GM23248 (cell line): ENCODE results near the gene TUBA1C. TPM values are rescaled to one million over a fixed set of nuclear protein-coding genes. Genes with fewer than 3 reads are reported as not detected.

Experiments
- DNase-seq: peaks from one replicate; pipeline ENCODE4 v3.0.0-alpha.2; 2015
- H2AFZ ChIP-seq: fragments of 200-600 bp; sonication (generic); 2 replicates; pipeline ENCODE4 v1.6.1; 2016; ENCODE audit warnings: antibody characterized with exemption
- H3F3A ChIP-seq: fragments of 200-600 bp; sonication (generic); 2 replicates; pipeline ENCODE4 v1.6.1; 2016; ENCODE audit warnings: mild to moderate bottlenecking, antibody characterized with exemption, mixed run types; ENCODE audit not compliant: insufficient read depth
- H3K27ac ChIP-seq: fragments of 200-600 bp; sonication (generic); 2 replicates; pipeline ENCODE4 v1.5.1; 2016; ENCODE audit warnings: mild to moderate bottlenecking
- H3K27me3 ChIP-seq: fragments of 200-600 bp; sonication (generic); replicated peaks from 2 replicates; pipeline ENCODE4 v1.6.1; 2016; ENCODE audit warnings: mild to moderate bottlenecking; ENCODE audit not compliant: insufficient read depth
- H3K36me3 ChIP-seq: fragments of 200-600 bp; sonication (generic); 2 replicates; pipeline ENCODE4 v1.6.1; 2016; ENCODE audit warnings: low read depth, mild to moderate bottlenecking
- H3K4me1 ChIP-seq: fragments of 200-600 bp; sonication (generic); 2 replicates; pipeline ENCODE4 v1.6.1; 2016; ENCODE audit warnings: mild to moderate bottlenecking; ENCODE audit not compliant: insufficient read depth
- H3K4me2 ChIP-seq: fragments of 200-600 bp; sonication (generic); one replicate; pipeline ENCODE4 v1.6.1; 2016; ENCODE audit warnings: mild to moderate bottlenecking; ENCODE audit not compliant: unreplicated experiment
- H3K4me3 ChIP-seq: fragments of 200-600 bp; sonication (generic); 2 replicates; pipeline ENCODE4 v1.5.1; 2016; ENCODE audit warnings: mild to moderate bottlenecking
- H3K79me2 ChIP-seq: fragments of 200-600 bp; sonication (generic); 2 replicates; pipeline ENCODE4 v1.6.1; 2016; ENCODE audit warnings: mild to moderate bottlenecking; ENCODE audit not compliant: insufficient read depth
- H3K9ac ChIP-seq: fragments of 200-600 bp; sonication (generic); 2 replicates; pipeline ENCODE4 v1.6.1; 2016; ENCODE audit warnings: mild to moderate bottlenecking
- H3K9me2 ChIP-seq: fragments of 200-600 bp; sonication (generic); 2 replicates; pipeline ENCODE4 v1.6.1; 2016; ENCODE audit warnings: mixed run types, mild to moderate bottlenecking, moderate library complexity; ENCODE audit not compliant: insufficient read depth
- H3K9me3 ChIP-seq: fragments of 200-600 bp; sonication (generic); one replicate; pipeline ENCODE4 v1.6.1; 2017; ENCODE audit warnings: low read depth
- H4K20me1 ChIP-seq: fragments of 200-600 bp; sonication (generic); 2 replicates; pipeline ENCODE4 v1.6.0; 2016; ENCODE audit not compliant: insufficient read depth
- EZH2 ChIP-seq: fragments of 200-600 bp; sonication (generic); IDR thresholded peaks from 2 replicates; pipeline ENCODE4 v1.6.1; 2018; ENCODE audit warnings: antibody characterized with exemption, mild to moderate bottlenecking; ENCODE audit not compliant: insufficient read depth, poor library complexity, severe bottlenecking
- EZH2phosphoT487 ChIP-seq: fragments of 200-600 bp; sonication (generic); IDR thresholded peaks from 2 replicates; pipeline ENCODE4 v1.6.1; 2018; ENCODE audit warnings: antibody characterized with exemption, moderate library complexity, mild to moderate bottlenecking, low read depth; ENCODE audit not compliant: insufficient read depth
- WGBS, 2 experiments: methylation state at CpG; one replicate each; pipeline ENCODE4 v1.1.6; 2015 to 2017; ENCODE audit warnings: low lambda C conversion rate in 2 of 2, low coverage in 1 of 2; ENCODE audit errors: missing lambda C conversion rate in 2 of 2; 5-methylcytosine and 5-hydroxymethylcytosine counted together
- in situ Hi-C: fragments of 300-500 bp; cut with MboI; formaldehyde crosslinking; loops from 2 replicates; pipeline ENCODE4 v1.15.0; 2020
- polyA plus RNA-seq: library from polyadenylated mRNA; unstranded; fragments of >200 nt; fragmentation: Nextera tagmentation; extraction: Ambion mirVana; gene quantifications from 2 replicates; pipeline ENCODE4 v1.2.1, GENCODE V29; 2016
- total RNA-seq: library from RNA; depleted of rRNA; stranded (reverse); fragments of >200 nt; shearing (Covaris generic); gene quantifications from 2 replicates; pipeline ENCODE4 v1.2.3, GENCODE V29; 2014

TUBA1C gene
- total and polyA plus RNA-seq, 2 experiments from 2014 or later = 301 to 473 TPM

DNA sequence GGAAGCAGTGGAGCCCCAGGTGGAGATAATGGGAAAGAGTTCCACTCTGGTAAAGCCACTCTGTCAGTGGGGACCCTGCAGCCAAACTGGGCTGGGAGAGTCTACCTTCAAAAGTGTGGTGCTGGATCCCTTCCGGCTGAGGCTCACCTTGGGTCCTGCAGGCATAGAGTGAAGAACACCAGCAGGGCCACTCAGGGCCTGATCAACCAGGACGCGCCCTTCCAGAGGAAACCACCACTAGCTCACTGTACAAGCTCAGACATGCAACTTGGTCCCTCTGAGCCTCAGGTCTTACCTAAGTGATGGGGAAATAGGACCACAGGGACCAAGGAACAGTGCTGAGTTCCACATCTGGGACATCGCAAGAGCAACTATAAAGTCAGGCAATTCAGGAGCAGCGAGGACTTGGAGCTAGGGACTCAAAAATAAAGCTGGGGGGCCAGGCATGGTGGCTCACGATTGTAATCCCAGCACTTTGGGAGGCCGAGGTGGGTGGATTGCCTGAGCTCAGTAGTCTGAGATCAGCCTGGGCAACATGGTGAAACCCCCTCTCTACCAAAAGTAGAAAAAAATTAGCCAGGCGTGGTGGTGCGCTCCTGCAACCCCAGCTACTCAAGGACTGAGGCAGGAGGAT is 24.2 kb downstream of the TUBA1C start:
- Histone ChIP-seq H3K9me2 (no peaks in the 10 kb centered on the region), H3K9ac (no peak overlapping the region), H3K36me3 (no peaks in the 10 kb centered on the region), H2AFZ (no peak overlapping the region), H4K20me1 (no peaks in the 10 kb centered on the region), H3K27me3 (no peaks in the 10 kb centered on the region), H3K4me1 (no peaks in the 10 kb centered on the region), H3K4me2 (no peak overlapping the region), H3K9me3 (no peaks in the 10 kb centered on the region), H3F3A (no peaks in the 10 kb centered on the region), H3K79me2 (no peaks in the 10 kb centered on the region), H3K27ac (no peak overlapping the region), H3K4me3 (no peak overlapping the region)
- no peak for DNase-seq
- 70 to 76% methylated on average over 9 of the region's 9 CpGs for WGBS, 2 experiments
- TF ChIP-seq EZH2phosphoT487 = no peak
- in situ Hi-C loops = no loop called here

DNA sequence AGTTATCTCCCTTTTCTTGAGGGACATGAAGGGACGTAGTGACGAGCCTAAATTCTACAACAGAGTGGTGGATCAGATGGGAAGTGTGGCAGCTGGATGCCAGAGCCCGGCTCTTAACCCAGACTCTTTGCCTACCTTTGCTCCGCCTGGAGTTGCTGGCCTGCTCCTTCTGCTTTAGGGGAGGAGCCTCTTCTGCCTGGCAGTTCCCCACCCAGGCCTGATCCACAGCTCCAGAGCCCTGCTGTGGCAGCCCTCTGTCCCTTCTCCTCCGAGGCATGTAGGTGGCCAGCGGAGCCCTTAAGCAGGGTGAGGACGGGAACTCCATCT is 27.8 kb downstream of the TUBA1C start:
- no peaks in the 10 kb centered on the region for H3K79me2 ChIP-seq
- DNase-seq = no peak
- H3K9me2 ChIP-seq = no peaks in the 10 kb centered on the region
- no peak overlapping the region for H2AFZ ChIP-seq
- no peaks in the 10 kb centered on the region for H3F3A ChIP-seq
- H3K27me3 ChIP-seq = peaks cover 29% of the 10 kb centered on the region
- no peak overlapping the region for H3K9ac ChIP-seq
- H3K4me1 ChIP-seq = no peaks in the 10 kb centered on the region; the same call in 1 of the 2 replicates
- no peaks in the 10 kb centered on the region for H4K20me1 ChIP-seq
- in situ Hi-C loops = no loop called here
- H3K4me3 ChIP-seq = no peak overlapping the region
- no peaks in the 10 kb centered on the region for H3K9me3 ChIP-seq
- H3K27ac ChIP-seq = no peak overlapping the region
- no peaks in the 10 kb centered on the region for H3K36me3 ChIP-seq
- WGBS, 2 experiments = 60 to 64% methylated on average over 7 of the region's 7 CpGs
- TF ChIP-seq EZH2 = no peak
- no peak for TF ChIP-seq EZH2phosphoT487
- no peak overlapping the region for H3K4me2 ChIP-seq

DNA sequence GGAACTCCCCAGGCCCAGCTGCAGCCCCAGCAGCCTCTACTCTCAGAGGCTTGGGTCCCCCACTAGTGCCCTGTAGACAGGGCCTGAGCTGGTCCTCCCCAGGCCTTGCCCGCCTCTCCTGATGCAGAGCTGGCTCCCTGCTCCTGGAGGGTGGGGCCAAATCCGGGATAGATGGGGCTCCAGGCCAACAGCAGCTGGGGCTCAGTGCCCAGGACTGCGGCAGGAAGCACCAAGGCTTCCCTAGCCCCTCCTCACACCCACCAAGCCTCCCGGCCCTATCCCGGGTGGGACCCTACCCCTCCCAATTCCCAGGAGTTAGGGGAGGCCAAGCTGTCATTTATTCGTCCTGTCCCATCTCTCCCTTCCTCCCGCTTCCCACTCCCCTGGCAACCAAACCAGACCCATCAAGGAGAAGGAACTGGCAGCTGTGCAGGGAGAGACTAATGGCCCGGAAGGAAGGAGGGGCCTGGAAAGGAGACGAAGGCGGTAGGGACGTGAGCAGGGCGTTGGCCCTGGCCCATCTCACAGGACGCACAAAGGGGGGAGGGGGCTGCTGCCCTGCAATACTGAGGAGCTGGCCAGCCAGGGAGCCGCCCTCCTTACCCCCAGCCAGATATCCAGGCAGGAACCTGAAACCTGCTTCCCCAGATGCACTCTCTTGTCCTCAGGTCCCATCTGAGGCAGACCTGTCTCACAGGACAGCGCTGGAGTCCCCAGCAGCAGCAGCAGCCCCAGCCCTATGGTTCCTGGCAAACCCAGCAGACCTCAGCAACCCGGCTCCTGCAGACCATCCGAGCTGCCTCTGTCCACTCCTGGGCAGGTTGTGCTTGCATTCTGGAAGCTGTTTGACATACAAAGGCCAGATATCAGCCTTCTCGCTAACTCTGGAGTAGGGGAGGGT is 28.4 kb downstream of the TUBA1C start:
- H3K36me3 ChIP-seq = no peaks in the 10 kb centered on the region
- no peaks in the 10 kb centered on the region for H3K9me3 ChIP-seq
- no peaks in the 10 kb centered on the region for H3K79me2 ChIP-seq
- H2AFZ ChIP-seq = no peak overlapping the region
- 25 to 28% methylated on average over 18 of the region's 18 CpGs for WGBS, 2 experiments
- peaks cover 35% of the 10 kb centered on the region for H3K27me3 ChIP-seq
- no peak overlapping the region for H3K4me3 ChIP-seq
- no peaks in the 10 kb centered on the region for H3K9me2 ChIP-seq
- no peak for DNase-seq
- no peaks in the 10 kb centered on the region for H4K20me1 ChIP-seq
- no peaks in the 10 kb centered on the region; the same call in 1 of the 2 replicates for H3K4me1 ChIP-seq
- no peak overlapping the region for H3K4me2 ChIP-seq
- H3F3A ChIP-seq = no peaks in the 10 kb centered on the region
- in situ Hi-C loops = no loop called here
- H3K9ac ChIP-seq = no peak overlapping the region
- TF ChIP-seq EZH2 = no peak
- TF ChIP-seq EZH2phosphoT487 = no peak
- H3K27ac ChIP-seq = no peak overlapping the region

DNA sequence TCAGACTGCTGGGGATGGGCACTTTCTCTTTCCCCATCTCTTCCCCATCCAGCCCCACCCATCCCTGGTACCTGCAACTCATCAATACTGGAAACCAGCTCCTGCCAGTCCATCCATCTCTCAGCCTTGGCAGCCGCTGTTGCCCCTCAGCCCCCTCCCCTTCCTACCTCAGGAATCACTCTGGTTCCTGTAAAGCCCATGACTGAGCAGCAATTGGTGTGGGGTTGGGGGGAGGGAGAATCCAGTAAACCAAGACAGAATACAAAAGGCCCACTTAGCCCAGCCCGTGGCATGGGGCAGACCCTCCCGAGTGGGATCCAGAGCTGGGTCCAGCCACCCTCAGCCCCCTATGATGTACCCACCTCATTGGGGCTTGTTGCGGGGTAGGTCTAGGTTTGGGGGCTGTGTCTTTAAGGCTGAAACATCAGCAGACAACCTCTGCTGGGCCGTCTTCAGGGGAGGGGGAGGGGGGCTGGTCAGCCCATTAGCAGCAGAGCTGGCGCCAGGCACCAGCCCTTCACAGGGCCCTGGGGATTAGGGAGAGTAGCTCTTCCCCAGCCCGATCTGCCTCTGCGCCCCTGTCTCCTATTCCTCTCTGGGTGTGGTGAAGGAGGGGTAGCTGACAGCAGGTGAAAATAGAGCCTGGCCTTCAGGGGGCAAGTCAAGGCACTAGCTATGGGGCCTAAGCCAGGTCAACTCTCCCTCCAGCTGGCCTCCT is 29.4 kb downstream of the TUBA1C start:
- Histone ChIP-seq H3K79me2 (no peaks in the 10 kb centered on the region), H3K4me1 (no peaks in the 10 kb centered on the region; the same call in 1 of the 2 replicates), H3K4me3 (no peak overlapping the region), H2AFZ (no peak overlapping the region), H3K9ac (no peak overlapping the region), H3K27me3 (peaks cover 43% of the 10 kb centered on the region), H3K36me3 (no peaks in the 10 kb centered on the region), H4K20me1 (no peaks in the 10 kb centered on the region), H3F3A (no peaks in the 10 kb centered on the region), H3K27ac (no peak overlapping the region), H3K9me3 (no peaks in the 10 kb centered on the region), H3K9me2 (no peaks in the 10 kb centered on the region), H3K4me2 (no peak overlapping the region)
- WGBS, 2 experiments = 58% methylated on average over 6 to 8 of the region's 8 CpGs
- in situ Hi-C loops = no loop called here
- DNase-seq = no peak
- no peak for TF ChIP-seq EZH2
- no peak for TF ChIP-seq EZH2phosphoT487
